OCI-LY3 (cell line): ENCODE data around the gene NXPH4.

Source experiments
- H2AFZ ChIP-seq: fragments of 200-600, 300-600 bp; shearing (Covaris generic); 2 replicates; pipeline ENCODE4 v1.6.0; 2014; ENCODE audit warnings: antibody characterized with exemption, low read depth, low read length
- H3K27ac ChIP-seq: fragments of 200-600, 300-600 bp; sonication (generic); 2 replicates; pipeline ENCODE4 v1.5.1; 2014; ENCODE audit warnings: mild to moderate bottlenecking, low read length, moderate library complexity, mixed read lengths
- H3K27me3 ChIP-seq: fragments of 200-600, 300-600 bp; sonication (generic); 2 replicates; pipeline ENCODE4 v1.6.1; 2014; ENCODE audit warnings: low read depth, low read length, mixed read lengths
- H3K36me3 ChIP-seq: fragments of 200-600, 300-600 bp; sonication (generic); replicated peaks from 2 replicates; pipeline ENCODE3; 2014; ENCODE audit warnings: low read depth, low read length, mixed read lengths
- H3K4me1 ChIP-seq: fragments of 300-600, 200-600 bp; sonication (generic); 2 replicates; pipeline ENCODE4 v1.6.1; 2014; ENCODE audit warnings: low read length, mixed read lengths
- H3K4me2 ChIP-seq: fragments of 200-600, 300-600 bp; sonication (generic); 2 replicates; pipeline ENCODE4 v1.6.1; 2014; ENCODE audit warnings: low read length, mixed read lengths
- H3K4me3 ChIP-seq: fragments of 300-600, 200-600 bp; sonication (generic); 2 replicates; pipeline ENCODE4 v1.5.1; 2014; ENCODE audit warnings: antibody characterized with exemption, mild to moderate bottlenecking, low read length, moderate library complexity
- H3K79me2 ChIP-seq: fragments of 300-600, 200-600 bp; shearing (Covaris generic); 2 replicates; pipeline ENCODE4 v1.6.1; 2014; ENCODE audit warnings: mild to moderate bottlenecking, low read length, mixed read lengths
- H3K9ac ChIP-seq: fragments of 300-600, 200-600 bp; shearing (Covaris generic); 2 replicates; pipeline ENCODE4 v1.6.0; 2014; ENCODE audit warnings: mild to moderate bottlenecking, low read length, moderate library complexity
- H3K9me3 ChIP-seq: fragments of 200-600, 300-600 bp; shearing (Covaris generic); 2 replicates; pipeline ENCODE4 v1.6.1; 2014; ENCODE audit warnings: low read length, mixed read lengths; ENCODE audit not compliant: insufficient read depth
- H4K20me1 ChIP-seq: fragments of 200-600, 300-600 bp; sonication (generic); 2 replicates; pipeline ENCODE4 v1.6.1; 2016; ENCODE audit warnings: low read length, mixed read lengths; ENCODE audit not compliant: insufficient read depth
- CTCF ChIP-seq: fragments of 200-600, 300-600 bp; sonication (generic); IDR thresholded peaks from 2 replicates; pipeline ENCODE4 v1.5.1; 2014; ENCODE audit warnings: antibody characterized with exemption, low read length, low read depth
- EZH2phosphoT487 ChIP-seq: fragments of 200-600 bp; shearing (Covaris generic); IDR thresholded peaks from 2 replicates; pipeline ENCODE4 v1.6.1; 2018; ENCODE audit warnings: antibody characterized with exemption, mixed run types, low read depth

Gene NXPH4

GRCh38 chr12:57176846-57177245 is 39.7 kb upstream of the NXPH4 start:
- Histone ChIP-seq H3K36me3 (no peaks in the 10 kb centered on the region), H3K4me2 (no peak overlapping the region), H4K20me1 (no peaks in the 10 kb centered on the region), H3K9ac (no peak overlapping the region), H3K27ac (no peak overlapping the region), H2AFZ (no peak overlapping the region), H3K4me1 (no peaks in the 10 kb centered on the region), H3K27me3 (peaks cover 5% of the 10 kb centered on the region), H3K4me3 (no peak overlapping the region), H3K9me3 (no peaks in the 10 kb centered on the region), H3K79me2 (no peaks in the 10 kb centered on the region)
- TF ChIP-seq EZH2phosphoT487: no peak
- no peak for TF ChIP-seq CTCF

- Histone ChIP-seq H3K27ac (no peak overlapping the region), H3K27me3 (peaks cover 6% of the 10 kb centered on the region), H3K4me1 (no peaks in the 10 kb centered on the region), H4K20me1 (no peaks in the 10 kb centered on the region), H2AFZ (no peak overlapping the region), H3K36me3 (no peaks in the 10 kb centered on the region), H3K9me3 (no peaks in the 10 kb centered on the region), H3K9ac (no peak overlapping the region), H3K4me3 (no peak overlapping the region), H3K4me2 (no peak overlapping the region), H3K79me2 (no peaks in the 10 kb centered on the region)
- TF ChIP-seq EZH2phosphoT487 (no peak), CTCF (no peak)
These were observed 39.2 kb upstream of the NXPH4 start for GRCh38 chr12:57177354-57177753.

- H2AFZ ChIP-seq: no peak overlapping the region
- H3K27me3 ChIP-seq: peaks cover 6% of the 10 kb centered on the region
- no peaks in the 10 kb centered on the region for H3K36me3 ChIP-seq
- peaks cover 3% of the 10 kb centered on the region for H3K4me1 ChIP-seq
- no peaks in the 10 kb centered on the region for H4K20me1 ChIP-seq
- no peaks in the 10 kb centered on the region for H3K9me3 ChIP-seq
- TF ChIP-seq CTCF (no peak), EZH2phosphoT487 (no peak)
- H3K4me3 ChIP-seq: no peak overlapping the region
- no peaks in the 10 kb centered on the region for H3K79me2 ChIP-seq
- no peak overlapping the region for H3K27ac ChIP-seq
- H3K9ac ChIP-seq: no peak overlapping the region
- H3K4me2 ChIP-seq: no peak overlapping the region
These were observed 38.4 kb upstream of the NXPH4 start for GRCh38 chr12:57178213-57178612.

GRCh38 chr12:57179331-57180086 is 37.1 kb upstream of the NXPH4 start:
- H3K4me2 ChIP-seq: no peak overlapping the region
- H3K27ac ChIP-seq: no peak overlapping the region
- H3K79me2 ChIP-seq: no peaks in the 10 kb centered on the region
- no peak overlapping the region for H3K9ac ChIP-seq
- no peak overlapping the region for H2AFZ ChIP-seq
- H3K36me3 ChIP-seq: no peaks in the 10 kb centered on the region
- H3K4me1 ChIP-seq: peaks cover 5% of the 10 kb centered on the region
- H4K20me1 ChIP-seq: no peaks in the 10 kb centered on the region
- no peak for TF ChIP-seq EZH2phosphoT487
- TF ChIP-seq CTCF: no peak
- peaks cover 6% of the 10 kb centered on the region for H3K27me3 ChIP-seq
- no peak overlapping the region for H3K4me3 ChIP-seq
- H3K9me3 ChIP-seq: no peaks in the 10 kb centered on the region
